Astrocyte (in vitro differentiated cells and primary cell): ENCODE results near the gene NFIA. TPM values are rescaled to one million over a fixed set of nuclear protein-coding genes. Genes with fewer than 3 reads are reported as not detected.

Experiments
- DNase-seq: peaks from one replicate; pipeline ENCODE4 v3.0.0-alpha.2; 2010; ENCODE audit warnings: low read depth
- FAIRE-seq: peaks from 2 replicates; lab custom pipeline; 2011; peaks lifted over from hg19 to GRCh38; lab: Jason Lieb, UNC
- H2AFZ ChIP-seq: 2 replicates; pipeline ENCODE4 v1.6.0; 2012; ENCODE audit warnings: low read depth, low read length, inconsistent platforms
- H3K27ac ChIP-seq: 2 replicates; pipeline ENCODE4 v1.5.1; 2011; ENCODE audit warnings: low read depth, low read length, inconsistent platforms
- H3K27me3 ChIP-seq: 2 replicates; pipeline ENCODE4 v1.6.0; 2011; ENCODE audit warnings: low read length, inconsistent platforms; ENCODE audit not compliant: insufficient read depth
- H3K36me3 ChIP-seq: 2 replicates; pipeline ENCODE4 v1.5.1; 2011; ENCODE audit warnings: low read length, inconsistent platforms; ENCODE audit not compliant: insufficient read depth
- H3K4me1 ChIP-seq: 2 replicates; pipeline ENCODE4 v1.5.1; 2011; ENCODE audit warnings: low read length, inconsistent platforms; ENCODE audit not compliant: insufficient read depth
- H3K4me2 ChIP-seq: 2 replicates; pipeline ENCODE4 v1.6.0; 2012; ENCODE audit warnings: low read length, inconsistent platforms
- H3K4me3 ChIP-seq: 2 replicates; pipeline ENCODE4 v1.5.1; 2011; ENCODE audit warnings: low read depth, mild to moderate bottlenecking, low read length, inconsistent platforms; ENCODE audit not compliant: insufficient read depth
- H3K79me2 ChIP-seq: 2 replicates; pipeline ENCODE4 v1.6.0; 2012; ENCODE audit warnings: mild to moderate bottlenecking, low read length, inconsistent platforms; ENCODE audit not compliant: insufficient read depth
- H3K9ac ChIP-seq: 2 replicates; pipeline ENCODE4 v1.6.0; 2012; ENCODE audit warnings: mild to moderate bottlenecking, low read length, inconsistent platforms
- H3K9me3 ChIP-seq: 2 replicates; pipeline ENCODE4 v1.5.1; 2012; ENCODE audit warnings: low read depth, mild to moderate bottlenecking, low read length, inconsistent platforms; ENCODE audit not compliant: insufficient read depth
- H4K20me1 ChIP-seq: 2 replicates; pipeline ENCODE4 v1.6.0; 2012; ENCODE audit warnings: low read length, inconsistent platforms; ENCODE audit not compliant: insufficient read depth
- H3K27ac Mint-ChIP-seq: one replicate; pipeline ENCODE4 v1.8.0; 2021; ENCODE audit warnings: mild to moderate bottlenecking, mixed read lengths; ENCODE audit not compliant: unreplicated experiment
- H3K27me3 Mint-ChIP-seq: one replicate; pipeline ENCODE4 v1.8.0; 2021; ENCODE audit warnings: low read depth, mixed read lengths; ENCODE audit not compliant: unreplicated experiment
- H3K36me3 Mint-ChIP-seq: one replicate; pipeline ENCODE4 v1.8.0; 2021; ENCODE audit warnings: low read depth, mixed read lengths; ENCODE audit not compliant: unreplicated experiment
- H3K4me1 Mint-ChIP-seq: one replicate; pipeline ENCODE4 v1.8.0; 2021; ENCODE audit warnings: low read depth, mixed read lengths; ENCODE audit not compliant: unreplicated experiment
- H3K4me3 Mint-ChIP-seq: one replicate; pipeline ENCODE4 v1.8.0; 2021; ENCODE audit warnings: mild to moderate bottlenecking, moderate library complexity, mixed read lengths; ENCODE audit not compliant: unreplicated experiment
- H3K9me3 Mint-ChIP-seq: one replicate; pipeline ENCODE4 v1.8.0; 2021; ENCODE audit warnings: mild to moderate bottlenecking, mixed read lengths; ENCODE audit not compliant: unreplicated experiment
- CTCF ChIP-seq: IDR thresholded peaks from 2 replicates; pipeline ENCODE4 v1.5.1; 2011; ENCODE audit warnings: low read depth, mild to moderate bottlenecking, inconsistent platforms, low read length, moderate library complexity; ENCODE audit not compliant: insufficient read depth
- EZH2 ChIP-seq: IDR thresholded peaks from 2 replicates; pipeline ENCODE4 v1.6.1; 2012; ENCODE audit warnings: mild to moderate bottlenecking, low read length, inconsistent platforms; ENCODE audit not compliant: insufficient read depth
- total RNA-seq: library from RNA; stranded (reverse); gene quantifications from 2 replicates; pipeline ENCODE4 v1.2.1, GENCODE V29; 2021

Gene NFIA
- total RNA-seq, 1 donor from 2014 or later, result 4.6 TPM

DNA sequence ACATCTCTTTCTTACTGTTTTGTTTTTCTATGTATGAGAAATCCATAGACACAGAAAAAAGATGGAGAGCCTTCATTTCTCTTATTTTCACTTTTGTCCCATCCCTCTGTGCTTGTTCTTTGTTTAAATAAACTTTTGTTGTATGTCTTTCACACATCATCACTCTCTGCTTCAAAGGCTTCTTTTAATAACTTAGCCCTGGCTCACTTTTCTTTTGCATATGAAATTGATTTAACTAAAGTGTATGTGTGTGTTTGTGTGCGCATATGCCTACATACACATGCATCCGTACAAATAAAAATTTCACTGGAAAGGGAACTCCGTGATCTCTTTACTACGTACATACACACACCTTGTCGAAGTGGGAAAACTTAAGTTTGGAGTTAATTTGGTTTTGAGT is 168.6 kb downstream of the NFIA start:
- no peaks in the 10 kb centered on the region for H3K9me3 Mint-ChIP-seq

DNA sequence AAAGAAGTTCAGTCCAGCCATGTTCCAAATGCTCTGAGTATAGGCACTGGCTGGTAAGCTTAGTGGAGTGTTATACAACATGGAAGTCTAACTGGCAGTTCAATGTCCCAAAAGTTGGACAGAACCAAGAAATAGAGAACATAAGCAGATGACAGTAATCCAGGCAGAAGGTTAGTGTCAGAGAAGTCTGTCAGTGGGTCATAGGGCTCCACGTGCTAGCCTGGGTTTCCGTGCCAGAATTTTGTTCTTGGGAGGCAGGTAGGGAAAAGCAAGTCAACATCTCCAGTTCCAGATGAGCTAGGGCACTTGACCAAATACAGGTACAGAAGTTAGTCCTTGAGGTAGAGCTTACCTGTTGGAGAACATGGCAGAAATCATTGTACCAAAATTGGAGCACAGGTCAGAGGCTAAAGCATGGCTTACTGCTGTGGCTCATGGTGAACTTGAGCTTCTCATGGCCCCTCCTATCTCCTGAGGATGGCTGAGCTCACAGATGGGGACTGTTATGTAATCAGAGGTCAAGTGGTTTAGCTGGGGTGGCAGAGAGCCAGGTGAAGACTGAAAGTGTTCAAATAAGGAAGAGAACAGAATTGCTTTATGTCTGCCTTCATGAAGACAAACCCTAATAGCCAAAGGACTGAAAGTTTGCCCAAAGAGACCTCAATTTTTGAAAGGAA is 170.8 kb downstream of the NFIA start:
- Mint-ChIP-seq H3K4me1 (peaks cover 17% of the 10 kb centered on the region), H3K27me3 (no peaks in the 10 kb centered on the region), H3K4me3 (no peak overlapping the region), H3K9me3 (no peaks in the 10 kb centered on the region), H3K36me3 (no peaks in the 10 kb centered on the region), H3K27ac (no peak overlapping the region)
- Histone ChIP-seq H3K4me1 (no peaks in the 10 kb centered on the region), H3K36me3 (no peaks in the 10 kb centered on the region), H3K4me2 (no peak overlapping the region), H2AFZ (no peak overlapping the region), H3K27ac (no peak overlapping the region), H3K9ac (no peak overlapping the region), H4K20me1 (no peaks in the 10 kb centered on the region), H3K9me3 (no peaks in the 10 kb centered on the region), H3K27me3 (peaks cover 7% of the 10 kb centered on the region), H3K79me2 (no peaks in the 10 kb centered on the region), H3K4me3 (no peak overlapping the region)
- FAIRE-seq (no peak), DNase-seq (no peak)
- TF ChIP-seq EZH2 (no peak), CTCF (no peak)

More for the DNA sequence above, 168.6 kb downstream of the NFIA start:
- H3K4me1 Mint-ChIP-seq, result peaks cover 17% of the 10 kb centered on the region
- FAIRE-seq (no peak), DNase-seq (no peak)
- no peak overlapping the region for H3K9ac ChIP-seq
- H3K27ac ChIP-seq, result no peak overlapping the region
- no peaks in the 10 kb centered on the region for H3K9me3 ChIP-seq
- H4K20me1 ChIP-seq, result no peaks in the 10 kb centered on the region
- no peak overlapping the region for H3K4me2 ChIP-seq
- H3K36me3 ChIP-seq, result no peaks in the 10 kb centered on the region
- no peaks in the 10 kb centered on the region for H3K4me1 ChIP-seq
- H3K27ac Mint-ChIP-seq, result no peak overlapping the region
- H3K27me3 Mint-ChIP-seq, result peaks cover 5% of the 10 kb centered on the region
- H3K36me3 Mint-ChIP-seq, result no peaks in the 10 kb centered on the region
- H2AFZ ChIP-seq, result no peak overlapping the region
- no peaks in the 10 kb centered on the region for H3K79me2 ChIP-seq
- TF ChIP-seq CTCF, result no peak
- TF ChIP-seq EZH2, result no peak
- H3K4me3 Mint-ChIP-seq, result no peak overlapping the region
- H3K4me3 ChIP-seq, result no peak overlapping the region
- peaks cover 11% of the 10 kb centered on the region for H3K27me3 ChIP-seq

GRCh38 chr1:61253912-61254633 is 171.7 kb downstream of the NFIA start:
- peaks cover 17% of the 10 kb centered on the region for H3K4me1 Mint-ChIP-seq
- no peaks in the 10 kb centered on the region for H3K36me3 Mint-ChIP-seq
- TF ChIP-seq CTCF (no peak), EZH2 (no peak)
- no peak overlapping the region for H3K4me3 ChIP-seq
- no peaks in the 10 kb centered on the region for H3K27me3 Mint-ChIP-seq
- H3K4me2 ChIP-seq, result no peak overlapping the region
- H3K27ac ChIP-seq, result no peak overlapping the region
- H3K79me2 ChIP-seq, result no peaks in the 10 kb centered on the region
- H3K9me3 ChIP-seq, result no peaks in the 10 kb centered on the region
- no peak overlapping the region for H3K9ac ChIP-seq
- no peaks in the 10 kb centered on the region for H4K20me1 ChIP-seq
- no peaks in the 10 kb centered on the region for H3K36me3 ChIP-seq
- peaks cover 2% of the 10 kb centered on the region for H3K27me3 ChIP-seq
- no peaks in the 10 kb centered on the region for H3K4me1 ChIP-seq
- FAIRE-seq (no peak), DNase-seq (no peak)
- no peak overlapping the region for H3K27ac Mint-ChIP-seq
- no peaks in the 10 kb centered on the region for H3K9me3 Mint-ChIP-seq
- no peak overlapping the region for H3K4me3 Mint-ChIP-seq
- no peak overlapping the region for H2AFZ ChIP-seq
